NCI-H1417 treated with DMSO at 0.1 percent for 48 hours (cell line): ENCODE results near the gene CPEB3.

Experiments used
- DNase-seq: peaks from one replicate; lab custom pipeline; 2025; lab: John Stamatoyannopoulos, UW

Gene CPEB3

GRCh38 chr10:92208736-92209135 lies 82.1 kb downstream of the CPEB3 start:
- no peak for DNase-seq

DNA sequence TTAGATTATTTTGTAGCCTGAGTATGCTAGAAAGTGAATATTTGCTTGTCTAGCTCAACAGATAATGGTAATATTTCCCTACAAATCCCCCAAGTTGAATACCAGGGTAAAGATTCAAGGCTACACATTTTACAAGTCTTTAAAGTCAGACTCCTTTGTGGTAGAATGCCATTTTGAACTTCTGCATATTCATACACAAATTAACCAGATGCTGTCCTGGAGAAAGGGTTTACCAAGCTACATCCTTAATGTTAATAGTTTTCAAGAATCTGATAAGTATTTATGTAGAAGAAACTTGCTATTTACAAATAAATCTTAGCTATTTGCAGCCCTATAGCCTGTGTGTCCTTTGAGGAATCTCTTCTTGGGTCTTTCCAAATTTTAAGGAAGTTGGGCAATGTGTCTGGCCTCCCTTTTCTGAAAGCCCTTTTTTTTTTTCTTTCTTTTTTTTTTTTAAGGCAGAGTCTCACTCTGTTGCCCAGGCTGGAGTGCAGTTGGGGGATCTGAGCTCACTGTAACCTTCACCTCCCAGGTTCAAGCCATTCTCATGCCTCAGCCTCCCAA lies 82.6 kb downstream of the CPEB3 start:
- no peak for DNase-seq

GRCh38 chr10:92207061-92207460 lies 83.8 kb downstream of the CPEB3 start:
- DNase-seq, result no peak

DNA sequence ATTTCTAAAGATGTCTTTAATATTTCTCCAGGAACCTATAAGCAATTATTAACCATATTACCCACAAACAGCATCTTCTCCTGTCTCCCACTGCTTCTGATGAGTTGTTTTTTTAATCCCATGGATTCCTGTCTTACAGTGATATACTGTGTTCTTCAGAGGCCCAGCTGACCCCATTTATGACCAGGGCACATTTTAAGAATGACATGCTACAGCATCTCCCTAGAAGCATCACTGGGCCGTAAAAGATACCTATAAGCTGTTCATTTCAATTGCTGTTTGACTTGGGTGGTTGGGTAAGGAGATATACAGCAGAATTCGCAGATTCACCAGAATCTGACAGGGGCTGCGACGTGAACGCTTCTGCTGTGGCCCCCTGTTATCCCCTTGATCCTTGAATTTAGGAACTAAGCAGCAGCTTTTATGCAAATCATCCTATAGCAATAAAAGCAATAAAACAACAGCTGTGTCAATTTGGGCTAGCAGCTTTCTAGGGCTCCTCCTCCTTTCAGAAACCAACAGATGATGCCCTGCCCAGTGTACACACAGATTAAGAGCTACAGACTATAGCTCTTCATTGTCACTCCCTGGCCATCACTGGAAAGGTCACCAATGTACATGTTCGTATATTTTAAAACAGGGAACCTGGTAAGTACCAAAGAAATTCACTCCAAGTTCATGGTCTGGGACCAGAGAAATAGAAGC lies 86.8 kb downstream of the CPEB3 start:
- no peak for DNase-seq

- no peak for DNase-seq
Measured at GRCh38 chr10:92202536-92202935, 88.3 kb downstream of the CPEB3 start.

GRCh38 chr10:92200564-92200963 lies 90.3 kb downstream of the CPEB3 start:
- DNase-seq, result no peak

- no peak for DNase-seq
Measured at GRCh38 chr10:92187101-92187500, 103.8 kb downstream of the CPEB3 start.

DNA sequence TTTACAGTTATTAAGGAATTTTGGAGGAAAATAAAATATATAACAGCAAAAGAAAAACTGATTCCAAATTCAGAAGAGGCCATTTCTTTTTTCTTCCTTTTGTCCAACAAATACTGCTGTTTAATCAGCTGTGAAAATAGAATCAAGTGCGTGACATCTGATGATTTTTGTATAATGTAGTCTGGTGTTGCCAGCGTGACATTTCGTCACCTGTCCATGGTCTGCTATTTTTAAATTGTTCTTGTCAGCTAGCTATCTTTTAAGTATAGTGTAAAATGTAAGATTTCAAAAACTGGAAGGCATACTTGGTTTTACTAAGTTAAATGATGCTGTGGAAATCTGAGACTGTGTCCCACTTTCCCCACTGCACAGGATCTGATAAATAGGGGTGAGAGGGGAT lies 105.9 kb downstream of the CPEB3 start:
- no peak for DNase-seq

DNA sequence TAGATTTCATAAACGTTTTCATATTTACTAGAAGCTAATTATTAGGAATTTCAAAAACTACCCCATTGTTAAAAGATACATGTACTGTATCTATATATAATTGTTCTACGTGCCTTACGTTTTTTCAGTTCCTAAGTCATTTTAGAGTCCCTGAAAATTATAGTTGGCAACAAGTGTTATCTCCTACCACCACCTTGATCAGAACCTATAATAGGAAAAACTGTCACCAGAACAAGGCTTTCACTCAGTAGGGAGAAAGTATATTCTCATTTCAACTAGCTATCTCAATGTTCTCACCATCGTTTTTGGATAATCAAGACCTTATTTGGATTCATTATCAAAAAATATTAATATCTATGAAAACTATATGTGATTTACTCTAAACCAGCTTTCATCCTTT lies 107.7 kb downstream of the CPEB3 start:
- DNase-seq, result no peak

GRCh38 chr10:92181575-92181974 lies 109.3 kb downstream of the CPEB3 start:
- DNase-seq, result no peak

DNA sequence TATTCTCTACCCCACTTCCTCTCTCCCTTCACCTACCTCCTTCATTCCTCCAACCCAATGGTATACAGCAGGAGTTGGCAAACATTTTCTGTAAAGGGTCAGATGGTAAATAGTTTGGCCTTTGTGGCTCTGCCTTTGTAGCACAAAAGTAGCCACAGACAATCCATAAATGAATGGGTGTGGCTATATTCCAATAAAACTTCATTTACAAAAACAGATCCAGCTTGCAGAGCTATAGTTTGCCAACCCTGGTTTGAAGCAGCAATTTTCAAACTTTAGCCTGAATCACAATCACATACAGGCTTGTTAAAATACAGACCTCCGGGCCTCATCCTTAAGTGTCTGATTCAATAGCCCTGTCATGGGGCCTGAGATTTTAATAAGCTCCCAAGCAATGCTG lies 110.5 kb downstream of the CPEB3 start:
- DNase-seq, result no peak

GRCh38 chr10:92177546-92177945 lies 113.3 kb downstream of the CPEB3 start:
- DNase-seq, result no peak

DNA sequence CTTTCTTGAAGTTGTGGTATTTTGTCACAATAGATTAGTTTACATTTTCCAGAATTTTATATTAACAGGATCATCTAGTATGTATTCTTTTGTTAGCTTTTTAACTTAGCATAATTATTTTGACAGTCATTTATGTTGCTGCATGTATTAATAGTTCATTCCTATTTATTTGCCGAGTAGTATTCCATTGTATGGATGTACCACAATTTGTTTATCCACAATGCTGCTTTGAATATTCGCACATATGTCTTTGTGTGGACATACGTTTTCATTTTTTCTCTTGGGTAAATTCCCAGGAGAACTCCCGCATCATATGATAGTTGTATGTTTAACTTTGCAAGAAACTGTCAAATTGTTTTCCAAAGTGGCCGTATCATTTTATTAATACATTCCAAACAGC lies 115.7 kb downstream of the CPEB3 start:
- no peak for DNase-seq

DNA sequence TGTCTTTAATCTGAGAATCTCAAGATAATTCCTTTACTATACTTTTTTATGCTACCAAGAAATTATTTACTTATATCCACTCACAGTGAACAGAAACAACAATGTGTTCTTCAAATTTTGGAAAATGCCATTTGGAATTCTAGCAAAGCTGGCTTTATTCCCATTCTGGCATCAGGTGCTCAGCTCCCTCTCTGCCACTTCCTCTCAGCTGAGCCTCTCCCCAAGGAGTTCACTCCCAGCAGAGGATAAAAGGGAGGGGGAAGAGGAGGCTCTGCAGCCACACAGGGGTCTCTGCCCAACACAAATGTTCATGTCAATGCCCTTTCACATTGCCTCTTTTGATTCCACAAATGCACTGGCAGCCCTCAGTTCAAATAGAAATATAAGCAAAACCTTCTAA lies 116.9 kb downstream of the CPEB3 start:
- DNase-seq, result no peak

- DNase-seq, result no peak
Measured at GRCh38 chr10:92164036-92164696, 126.7 kb downstream of the CPEB3 start.

GRCh38 chr10:92162541-92162940 lies 128.3 kb downstream of the CPEB3 start:
- DNase-seq, result no peak

DNA sequence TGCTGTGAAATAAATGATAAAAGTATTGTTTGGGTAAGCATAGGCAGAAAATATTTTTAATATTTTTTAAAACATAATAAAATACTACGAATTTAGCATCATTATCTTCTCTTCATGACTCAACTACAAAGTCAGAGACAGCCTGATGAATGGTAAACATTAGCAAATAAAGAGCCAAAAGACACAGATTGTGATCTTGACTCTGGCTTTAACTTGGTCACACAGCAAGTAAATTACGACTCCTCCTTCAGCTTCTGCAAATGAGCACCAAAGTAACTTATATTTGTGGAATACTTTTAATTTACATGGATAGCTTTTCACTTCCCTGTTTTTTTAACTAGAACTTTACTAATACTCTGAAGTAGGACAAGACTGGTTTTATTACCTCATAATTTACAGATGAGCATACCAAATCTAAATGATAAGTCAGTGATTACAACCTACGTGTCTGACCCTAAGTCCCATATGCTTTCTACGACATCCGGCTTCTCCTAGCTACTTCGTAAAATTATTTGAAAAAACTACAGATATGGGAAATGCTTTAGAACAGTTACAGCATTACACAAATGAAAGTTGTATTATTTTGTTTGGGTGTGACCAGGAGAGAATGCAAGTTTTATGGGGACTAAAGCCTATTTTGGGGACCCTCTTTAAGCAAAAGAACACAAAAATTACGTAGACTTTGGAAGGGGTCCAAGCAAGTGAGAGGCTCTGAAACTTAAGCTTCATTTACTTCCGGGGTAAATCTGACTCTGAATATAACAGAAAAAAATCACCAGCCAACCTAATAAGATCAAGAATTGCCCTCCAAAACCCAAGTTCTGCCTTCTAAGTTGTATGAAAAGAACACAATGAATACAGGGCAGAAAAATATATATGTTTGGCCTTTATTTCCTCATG lies 133.8 kb downstream of the CPEB3 start:
- DNase-seq, result no peak

- DNase-seq, result no peak
Measured at GRCh38 chr10:92150823-92151222, 140.1 kb downstream of the CPEB3 start.

- no peak for DNase-seq
Measured at GRCh38 chr10:92149261-92149660, 141.6 kb downstream of the CPEB3 start.

- DNase-seq, result no peak
Measured at GRCh38 chr10:92146781-92147180, 144.1 kb downstream of the CPEB3 start.

DNA sequence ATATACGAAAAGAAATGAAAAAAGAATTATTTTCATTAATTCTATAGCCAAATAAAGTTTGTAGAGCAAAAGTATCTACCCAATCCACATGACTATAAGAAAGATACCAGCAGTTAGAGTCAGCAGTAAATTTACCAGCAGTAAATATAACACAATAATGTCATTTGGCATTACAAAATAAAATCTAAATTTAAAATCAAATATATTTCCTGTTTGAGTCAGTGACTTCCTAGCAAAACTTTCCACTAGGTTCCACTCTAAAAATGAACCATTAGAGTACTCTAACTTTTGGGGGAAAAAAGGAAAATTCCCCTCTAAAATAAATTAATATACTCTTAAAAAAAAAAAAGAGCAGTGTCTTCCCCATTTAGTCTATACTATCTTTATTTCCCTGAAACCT lies 144.8 kb downstream of the CPEB3 start:
- DNase-seq, result no peak

DNA sequence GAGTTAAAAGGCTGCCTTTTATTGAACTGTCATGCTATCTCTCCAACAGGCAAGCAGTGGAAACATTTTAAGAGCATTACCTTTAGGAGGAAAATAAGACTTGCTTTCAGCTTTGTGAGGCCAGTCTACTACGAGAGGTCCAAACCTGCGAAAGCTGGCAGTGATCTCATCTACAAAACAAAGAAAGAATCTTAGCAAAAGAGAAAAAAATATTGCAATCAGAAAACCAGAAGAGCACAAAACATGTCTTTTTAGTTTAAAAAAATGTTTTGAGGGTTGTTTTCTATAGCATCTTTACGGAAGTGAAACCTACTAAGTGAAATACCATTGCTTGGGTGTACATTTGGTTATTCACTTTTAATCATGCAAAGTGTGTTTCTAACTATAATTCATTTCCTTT lies 147.9 kb downstream of the CPEB3 start:
- DNase-seq, result no peak

- DNase-seq, result no peak
Measured at GRCh38 chr10:92142512-92142911, 148.4 kb downstream of the CPEB3 start.
